Sigmoid colon (tissue), 4 donors: Measurements from ENCODE around the gene LRFN3.

ENCODE experiments used
- CTCF ChIP-seq, 4 experiments: fragments of 450-650 bp in 3 of 4; fragments of 200-600 bp in 1 of 4; IDR thresholded peaks; one replicate each; pipeline ENCODE4 v1.5.1; 2016 to 2019; ENCODE audit warnings: antibody characterized with exemption in 4 of 4, mild to moderate bottlenecking in 3 of 4, moderate library complexity in 2 of 4
- EP300 ChIP-seq, 4 donors: sonication (generic); formaldehyde crosslinking; IDR thresholded peaks; one replicate each; pipeline ENCODE4 v1.6.1; 2017; ENCODE audit warnings: antibody characterized with exemption in 4 of 4
- POLR2A ChIP-seq, 2 donors: fragments of 450-650 bp; IDR thresholded peaks; one replicate each; pipeline ENCODE4 v1.6.1; 2016; ENCODE audit warnings: antibody characterized with exemption in 2 of 2, mild to moderate bottlenecking in 2 of 2, moderate library complexity in 2 of 2
- POLR2AphosphoS5 ChIP-seq, 4 donors: sonication (generic); formaldehyde crosslinking; IDR thresholded peaks; one replicate each; pipeline ENCODE4 v1.6.1; 2017; ENCODE audit warnings: antibody characterized with exemption in 4 of 4

- TF ChIP-seq POLR2A (IDR thresholded peaks at IDR 0.05) (no peak), EP300 (IDR thresholded peaks at IDR 0.05) (no peak), CTCF (IDR thresholded peaks at IDR 0.05) (no peak), POLR2AphosphoS5 (IDR thresholded peaks at IDR 0.05) (no peak)
These were observed 54.9 kb downstream of the LRFN3 start for GRCh38 chr19:35990771-35991730.
